Right ventricle myocardium superior (tissue), 1 donor: ENCODE results near the gene MDH1B. TPM values are rescaled to one million over a fixed set of nuclear protein-coding genes. Genes with fewer than 3 reads are reported as not detected.
"Not testable (repeated sequence)": the region's sequence is repeated elsewhere in the genome, so short reads cannot be mapped to it uniquely, and the experiment has no call there.

Source experiments
- ATAC-seq: fragments of 200-7000 bp; cut with Tn5 transposase; one replicate; pipeline ENCODE4 v1.9.1; 2020; ENCODE audit warnings: mild to moderate bottlenecking; ENCODE audit not compliant: poor library complexity
- DNase-seq: peaks from one replicate; pipeline ENCODE4 v3.0.0-alpha.2; 2020
- intact Hi-C: fragments of 100-400 bp; cut with DNase I; formaldehyde crosslinking; loops from one replicate; pipeline ENCODE4 v1.11.2; 2022
- long read RNA-seq: library from polyadenylated mRNA; unstranded; transcript quantifications from one replicate; pipeline ENCODE4 v2.0.0, GENCODE V29; 2021
- total RNA-seq: library from RNA; stranded (reverse); fragmentation: NEBNext Ultra II Directional; extraction: Animal tissue kit (Norgen Biotek cat#: 25700); gene quantifications from one replicate; pipeline ENCODE4 v1.2.1, GENCODE V29; 2021
- donor health status: DM: no; HTN: yes; CAD: no; lungs with severe emphysema.

Gene MDH1B
- 0.54 TPM for total RNA-seq
- long read RNA-seq: 0 reads

- DNase-seq (peak; percentile 93), ATAC-seq (peak; percentile 99)
- intact Hi-C loops: no loop called here
Observed at GRCh38 chr2:206765242-206766056, at the start of gene MDH1B, which contains the start of gene FASTKD2. MDH1B (minus strand) TSS chr2:206765328; CDS start chr2:206765271, 57 bp downstream. FASTKD2 (plus strand) TSS chr2:206765606; CDS start chr2:206766694, 1,088 bp downstream.

GRCh38 chr2:206814498-206814897 lies 49.4 kb upstream of the MDH1B start:
- DNase-seq (no peak), ATAC-seq (no peak)
- intact Hi-C loops: no loop called here

- ATAC-seq, intact Hi-C loops, DNase-seq: not testable (repeated sequence)
Observed at GRCh38 chr2:206812471-206812870, 47.3 kb upstream of the MDH1B start.

- ATAC-seq, intact Hi-C loops, DNase-seq: not testable (repeated sequence)
Observed at GRCh38 chr2:206807624-206808023, 42.5 kb upstream of the MDH1B start.

- no peak for ATAC-seq
- intact Hi-C loops: no loop called here
- DNase-seq: no peak
Observed at GRCh38 chr2:206805887-206806607, 40.9 kb upstream of the MDH1B start.

- no peak for ATAC-seq
- intact Hi-C loops: loop anchor here (5.0 kb wide), 1 partner anchor 173 kb away; no protein-coding TSS in a partner anchor
- no peak for DNase-seq
Observed at GRCh38 chr2:206804326-206804725, 39.2 kb upstream of the MDH1B start.

GRCh38 chr2:206802654-206803514 lies 37.8 kb upstream of the MDH1B start:
- intact Hi-C loops: loop anchor here (5.0 kb wide), 1 partner anchor 174 kb away; no protein-coding TSS in a partner anchor
- no peak for ATAC-seq

GRCh38 chr2:206801418-206802189 lies 36.5 kb upstream of the MDH1B start:
- ATAC-seq (no peak), DNase-seq (no peak)
- intact Hi-C loops: loop anchor here (2.0 to 5.0 kb wide), 2 partner anchors 176 to 673 kb away; no protein-coding TSS in a partner anchor

More at GRCh38 chr2:206802654-206803514, 37.8 kb upstream of the MDH1B start:
- DNase-seq: no peak

- ATAC-seq: peak; percentile 88
Observed at GRCh38 chr2:206800506-206801417, 35.6 kb upstream of the MDH1B start.

GRCh38 chr2:206799083-206799482 lies 34.0 kb upstream of the MDH1B start:
- ATAC-seq (no peak), DNase-seq (no peak)
- intact Hi-C loops: no loop called here

More at GRCh38 chr2:206800506-206801417, 35.6 kb upstream of the MDH1B start:
- intact Hi-C loops: loop anchor here (2.0 to 5.0 kb wide), 2 partner anchors 177 to 674 kb away; no protein-coding TSS in a partner anchor
- DNase-seq: peak; percentile 49

- intact Hi-C loops: no loop called here
- DNase-seq: no peak
- no peak for ATAC-seq
Observed at GRCh38 chr2:206798000-206798399, 32.9 kb upstream of the MDH1B start.

GRCh38 chr2:206797376-206797775 lies 32.2 kb upstream of the MDH1B start:
- ATAC-seq (no peak), DNase-seq (no peak)

GRCh38 chr2:206792645-206793044 lies 27.5 kb upstream of the MDH1B start:
- intact Hi-C loops: no loop called here
- no peak for ATAC-seq
- DNase-seq: no peak

More at GRCh38 chr2:206797376-206797775, 32.2 kb upstream of the MDH1B start:
- intact Hi-C loops: no loop called here

GRCh38 chr2:206790311-206790935 lies 25.3 kb upstream of the MDH1B start:
- intact Hi-C loops: no loop called here
- ATAC-seq: no peak
- DNase-seq: no peak

GRCh38 chr2:206784559-206785353 lies 19.6 kb upstream of the MDH1B start:
- ATAC-seq (no peak), DNase-seq (no peak)
- intact Hi-C loops: loop anchor here (5.0 kb wide), 1 partner anchor 87 kb away; no protein-coding TSS in a partner anchor
